ENCODE data around the gene FGD5. TPM values are rescaled to one million over a fixed set of nuclear protein-coding genes. Genes with fewer than 3 reads are reported as not detected.
A peak's percentile ranks its signal among the peaks of the same experiment; 100 is the strongest.

Gene FGD5
- total and polyA plus RNA-seq, 9 of the 15 experiments (the other 6 are each of a cell fraction or from before 2014, with no cell fraction given), result 0.18 TPM; not detected in 8

- intact Hi-C loops (cut with micrococcal nuclease) (no loop called here), in situ Hi-C loops (cut with MboI) (no loop called here)
- H3K4me3 ChIP-seq, result no peak overlapping the region
- no peak for FAIRE-seq
- no TSS peak for BruUV-seq (replicated peaks)
- CTCF ChIA-PET (ENCODE audit: low intra/inter-chr PET ratio), result no interaction called here
- no peak overlapping the region for H3K9ac ChIP-seq (ENCODE audit: insufficient read depth in 1 of 2, low read depth in 2 of 2, low read length in 2 of 2)
- no peak for DNase-seq (ENCODE audit: extremely low read depth in 1 of 4, low spot score in 3 of 4)
- ATAC-seq, result peak; percentile 40; the same call in 2 of the 3 replicates
- H4K20me1 ChIP-seq (replicated peaks; ENCODE audit: control insufficient read depth, insufficient read depth, low read length), result no peaks in the 10 kb centered on the region
- no peaks in the 10 kb centered on the region for H3K9me1 ChIP-seq (ENCODE audit: control insufficient read depth, insufficient read depth, low read length)
- H3K79me2 ChIP-seq (ENCODE audit: control insufficient read depth, insufficient read depth, low read length), result no peaks in the 10 kb centered on the region
- no peaks in the 10 kb centered on the region for H3K36me3 ChIP-seq (ENCODE audit: control insufficient read depth, insufficient read depth, low read length)
- POLR2A ChIA-PET, result no interaction called here
- no peak overlapping the region for H3K4me2 ChIP-seq (ENCODE audit: insufficient read depth, low read length)
- H3K9me3 ChIP-seq (replicated peaks; ENCODE audit: control insufficient read depth, insufficient read depth, low read depth, low read length), result no peaks in the 10 kb centered on the region
- H3K27ac ChIP-seq (ENCODE audit: extremely low read depth, low read depth, low read length), result no peak overlapping the region
- peaks cover 0 to 9% of the 10 kb centered on the region in 2 experiments; a peak in 1 of 5 replicates for H3K27me3 ChIP-seq (ENCODE audit: control insufficient read depth in 2 of 2, insufficient read depth in 2 of 2, low read length in 2 of 2)
- 42% methylated on average over 6 of the region's 6 CpGs for WGBS (ENCODE audit: insufficient coverage, low coverage, missing lambda C conversion rate)
- H2AFZ ChIP-seq (ENCODE audit: low read depth, low read length), result no peak overlapping the region
- H3K4me1 ChIP-seq (replicated peaks in 1 of 2; ENCODE audit: control insufficient read depth in 2 of 2, insufficient read depth in 2 of 2, low read length in 2 of 2), result peaks cover 0 to 2% of the 10 kb centered on the region in 2 experiments; a peak in 1 of 5 replicates
- TF ChIP-seq, protein P1, sequence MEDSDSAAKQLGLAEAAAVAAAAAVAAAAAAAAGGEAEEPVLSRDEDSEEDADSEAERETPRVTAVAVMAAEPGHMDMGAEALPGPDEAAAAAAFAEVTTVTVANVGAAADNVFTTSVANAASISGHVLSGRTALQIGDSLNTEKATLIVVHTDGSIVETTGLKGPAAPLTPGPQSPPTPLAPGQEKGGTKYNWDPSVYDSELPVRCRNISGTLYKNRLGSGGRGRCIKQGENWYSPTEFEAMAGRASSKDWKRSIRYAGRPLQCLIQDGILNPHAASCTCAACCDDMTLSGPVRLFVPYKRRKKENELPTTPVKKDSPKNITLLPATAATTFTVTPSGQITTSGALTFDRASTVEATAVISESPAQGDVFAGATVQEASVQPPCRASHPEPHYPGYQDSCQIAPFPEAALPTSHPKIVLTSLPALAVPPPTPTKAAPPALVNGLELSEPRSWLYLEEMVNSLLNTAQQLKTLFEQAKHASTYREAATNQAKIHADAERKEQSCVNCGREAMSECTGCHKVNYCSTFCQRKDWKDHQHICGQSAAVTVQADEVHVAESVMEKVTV (CRISPR knock-in tag; IDR thresholded peaks at IDR 0.05), result no peak
- TF ChIP-seq PKNOX1 (IDR thresholded peaks at IDR 0.05), result peak; percentile 76
- TF ChIP-seq HDAC3 (IDR thresholded peaks at IDR 0.05; ENCODE audit: borderline replicate concordance, partially characterized antibody), result no peak
- peak; percentile 66 for TF ChIP-seq MEIS2 (IDR thresholded peaks at IDR 0.05; ENCODE audit: partially characterized antibody)
- TF ChIP-seq ZNF146 (CRISPR knock-in tag; IDR thresholded peaks at IDR 0.05; ENCODE audit: unreplicated experiment), result no peak
- TF ChIP-seq EP400 (IDR thresholded peaks at IDR 0.05), result no peak
- TF ChIP-seq CHD1 (IDR thresholded peaks at IDR 0.05; ENCODE audit: low read length), result no peak
- TF ChIP-seq, protein P2, sequence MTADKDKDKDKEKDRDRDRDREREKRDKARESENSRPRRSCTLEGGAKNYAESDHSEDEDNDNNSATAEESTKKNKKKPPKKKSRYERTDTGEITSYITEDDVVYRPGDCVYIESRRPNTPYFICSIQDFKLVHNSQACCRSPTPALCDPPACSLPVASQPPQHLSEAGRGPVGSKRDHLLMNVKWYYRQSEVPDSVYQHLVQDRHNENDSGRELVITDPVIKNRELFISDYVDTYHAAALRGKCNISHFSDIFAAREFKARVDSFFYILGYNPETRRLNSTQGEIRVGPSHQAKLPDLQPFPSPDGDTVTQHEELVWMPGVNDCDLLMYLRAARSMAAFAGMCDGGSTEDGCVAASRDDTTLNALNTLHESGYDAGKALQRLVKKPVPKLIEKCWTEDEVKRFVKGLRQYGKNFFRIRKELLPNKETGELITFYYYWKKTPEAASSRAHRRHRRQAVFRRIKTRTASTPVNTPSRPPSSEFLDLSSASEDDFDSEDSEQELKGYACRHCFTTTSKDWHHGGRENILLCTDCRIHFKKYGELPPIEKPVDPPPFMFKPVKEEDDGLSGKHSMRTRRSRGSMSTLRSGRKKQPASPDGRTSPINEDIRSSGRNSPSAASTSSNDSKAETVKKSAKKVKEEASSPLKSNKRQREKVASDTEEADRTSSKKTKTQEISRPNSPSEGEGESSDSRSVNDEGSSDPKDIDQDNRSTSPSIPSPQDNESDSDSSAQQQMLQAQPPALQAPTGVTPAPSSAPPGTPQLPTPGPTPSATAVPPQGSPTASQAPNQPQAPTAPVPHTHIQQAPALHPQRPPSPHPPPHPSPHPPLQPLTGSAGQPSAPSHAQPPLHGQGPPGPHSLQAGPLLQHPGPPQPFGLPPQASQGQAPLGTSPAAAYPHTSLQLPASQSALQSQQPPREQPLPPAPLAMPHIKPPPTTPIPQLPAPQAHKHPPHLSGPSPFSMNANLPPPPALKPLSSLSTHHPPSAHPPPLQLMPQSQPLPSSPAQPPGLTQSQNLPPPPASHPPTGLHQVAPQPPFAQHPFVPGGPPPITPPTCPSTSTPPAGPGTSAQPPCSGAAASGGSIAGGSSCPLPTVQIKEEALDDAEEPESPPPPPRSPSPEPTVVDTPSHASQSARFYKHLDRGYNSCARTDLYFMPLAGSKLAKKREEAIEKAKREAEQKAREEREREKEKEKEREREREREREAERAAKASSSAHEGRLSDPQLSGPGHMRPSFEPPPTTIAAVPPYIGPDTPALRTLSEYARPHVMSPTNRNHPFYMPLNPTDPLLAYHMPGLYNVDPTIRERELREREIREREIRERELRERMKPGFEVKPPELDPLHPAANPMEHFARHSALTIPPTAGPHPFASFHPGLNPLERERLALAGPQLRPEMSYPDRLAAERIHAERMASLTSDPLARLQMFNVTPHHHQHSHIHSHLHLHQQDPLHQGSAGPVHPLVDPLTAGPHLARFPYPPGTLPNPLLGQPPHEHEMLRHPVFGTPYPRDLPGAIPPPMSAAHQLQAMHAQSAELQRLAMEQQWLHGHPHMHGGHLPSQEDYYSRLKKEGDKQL (CRISPR knock-in tag; IDR thresholded peaks at IDR 0.05; ENCODE audit: borderline replicate concordance), result no peak
- 0 out of 2 replicates have a peak, but pooled peaks have one; percentile 24 for TF ChIP-seq BCOR (IDR thresholded peaks at IDR 0.05)
- no peak for TF ChIP-seq TCF7 (IDR thresholded peaks at IDR 0.05; ENCODE audit: borderline replicate concordance)
- no peak for TF ChIP-seq ZBTB8A (IDR thresholded peaks at IDR 0.05; ENCODE audit: partially characterized antibody)
- no peak for TF ChIP-seq ZNF121 (CRISPR knock-in tag; conservative IDR thresholded peaks at IDR 0.05)
- TF ChIP-seq ZNF561 (CRISPR knock-in tag; conservative IDR thresholded peaks at IDR 0.05), result no peak
- no peak for TF ChIP-seq DDX20 (tag; IDR thresholded peaks at IDR 0.05; ENCODE audit: low read depth)
- peak; percentile 91 for TF ChIP-seq ZNF384 (IDR thresholded peaks at IDR 0.05; ENCODE audit: low read depth, low read length)
These were observed 117.0 kb downstream of the FGD5 start for GRCh38 chr3:14935592-14936345.

Measured in K562 (cell line).